ENCODE data around the gene RASAL2. TPM values are rescaled to one million over a fixed set of nuclear protein-coding genes. Genes with fewer than 3 reads are reported as not detected.

RASAL2 gene
- total RNA-seq, 3 donors from 2014 or later (not counting 1 experiment from before 2014, with no cell fraction given), result 0.16 to 0.23 TPM; not detected in 1

DNA sequence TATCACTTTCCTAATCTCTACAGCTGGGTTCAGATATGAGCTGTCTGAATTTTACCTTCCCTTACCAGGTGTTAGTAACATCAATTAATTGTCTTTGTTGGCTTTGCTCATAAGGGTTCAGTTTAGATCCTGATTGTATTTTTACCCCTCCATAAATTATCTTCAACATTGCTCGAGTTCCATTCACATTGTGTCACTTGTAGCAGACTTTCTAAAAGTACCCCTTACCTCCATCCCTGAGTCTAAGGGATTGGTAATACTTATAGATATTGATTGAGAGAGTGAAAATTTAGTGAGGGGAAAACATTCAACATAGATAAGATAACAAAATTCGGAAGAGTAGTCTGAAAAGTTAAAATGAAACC lies 7.3 kb downstream of the RASAL2 start:
- DNase-seq (no peak), ATAC-seq (no peak)
- Mint-ChIP-seq H3K36me3 (no peaks in the 10 kb centered on the region), H3K9me3 (peaks cover 5 to 6% of the 10 kb centered on the region in 2 donors), H3K27me3 (ENCODE audit: low read depth in 2 of 2) (peaks cover 4 to 19% of the 10 kb centered on the region in 2 donors), H3K27ac (no peak overlapping the region), H3K4me3 (no peak overlapping the region), H3K4me1 (no peaks in the 10 kb centered on the region)
- Histone ChIP-seq H3K27me3 (ENCODE audit: control insufficient read depth, insufficient read depth, low read length) (peaks cover 5% of the 10 kb centered on the region), H3K9me3 (ENCODE audit: control insufficient read depth, insufficient read depth, low read length) (no peaks in the 10 kb centered on the region), H3K36me3 (ENCODE audit: control insufficient read depth, insufficient read depth, low read length) (no peaks in the 10 kb centered on the region), H3K4me1 (ENCODE audit: control insufficient read depth, insufficient read depth, low read length) (no peaks in the 10 kb centered on the region), H3K27ac (ENCODE audit: low read length) (no peak overlapping the region), H3K4me3 (ENCODE audit: low read length) (no peak overlapping the region)
- intact Hi-C loops (cut with micrococcal nuclease), result no loop called here
- TF ChIP-seq, protein P1, sequence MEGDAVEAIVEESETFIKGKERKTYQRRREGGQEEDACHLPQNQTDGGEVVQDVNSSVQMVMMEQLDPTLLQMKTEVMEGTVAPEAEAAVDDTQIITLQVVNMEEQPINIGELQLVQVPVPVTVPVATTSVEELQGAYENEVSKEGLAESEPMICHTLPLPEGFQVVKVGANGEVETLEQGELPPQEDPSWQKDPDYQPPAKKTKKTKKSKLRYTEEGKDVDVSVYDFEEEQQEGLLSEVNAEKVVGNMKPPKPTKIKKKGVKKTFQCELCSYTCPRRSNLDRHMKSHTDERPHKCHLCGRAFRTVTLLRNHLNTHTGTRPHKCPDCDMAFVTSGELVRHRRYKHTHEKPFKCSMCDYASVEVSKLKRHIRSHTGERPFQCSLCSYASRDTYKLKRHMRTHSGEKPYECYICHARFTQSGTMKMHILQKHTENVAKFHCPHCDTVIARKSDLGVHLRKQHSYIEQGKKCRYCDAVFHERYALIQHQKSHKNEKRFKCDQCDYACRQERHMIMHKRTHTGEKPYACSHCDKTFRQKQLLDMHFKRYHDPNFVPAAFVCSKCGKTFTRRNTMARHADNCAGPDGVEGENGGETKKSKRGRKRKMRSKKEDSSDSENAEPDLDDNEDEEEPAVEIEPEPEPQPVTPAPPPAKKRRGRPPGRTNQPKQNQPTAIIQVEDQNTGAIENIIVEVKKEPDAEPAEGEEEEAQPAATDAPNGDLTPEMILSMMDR (IDR thresholded peaks at IDR 0.05), result no peak
- WGBS (ENCODE audit: insufficient coverage), result no CpG with 5 or more reads among the region's 2 CpGs

DNA sequence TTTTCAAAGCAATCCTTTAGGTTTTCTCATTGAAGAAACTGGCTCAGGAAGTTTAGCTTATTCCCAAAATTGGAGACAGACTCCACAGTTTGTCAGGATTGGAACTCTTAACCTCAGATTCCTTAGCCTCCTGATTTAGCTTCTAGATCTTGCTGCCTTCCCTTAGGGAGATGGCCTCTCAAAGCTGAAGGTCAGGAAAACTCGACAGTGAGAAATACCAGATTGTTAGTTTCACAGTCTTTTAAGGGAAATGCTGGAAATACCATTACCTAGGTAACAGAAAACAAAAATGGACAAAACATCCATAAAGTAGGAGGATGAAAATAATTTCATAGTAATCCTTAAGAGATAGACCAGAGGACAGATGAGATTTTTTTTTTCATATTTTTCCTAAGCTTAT lies 7.8 kb downstream of the RASAL2 start:
- Mint-ChIP-seq H3K4me1 (no peaks in the 10 kb centered on the region), H3K4me3 (no peak overlapping the region)
- 100% methylated on average over 1 of the region's 1 CpG for WGBS (ENCODE audit: insufficient coverage)

DNA sequence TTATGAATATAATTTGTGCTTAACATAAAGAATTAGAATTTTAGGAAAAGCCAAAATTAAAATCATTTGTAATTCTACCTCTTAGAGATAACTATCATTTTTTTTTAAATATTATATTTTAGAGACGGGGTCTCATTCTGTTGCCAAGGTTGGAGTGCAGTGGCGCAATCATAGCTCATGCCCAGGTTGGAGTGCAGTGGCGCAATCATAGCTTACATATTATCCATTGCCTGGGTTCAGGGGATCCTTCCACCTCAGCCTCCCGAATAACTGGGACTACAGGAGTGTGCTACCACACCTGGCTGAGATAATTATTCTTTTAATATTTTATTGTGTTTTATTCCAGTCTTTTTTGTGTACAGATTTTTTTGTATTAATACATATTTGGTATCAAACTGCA lies 8.3 kb downstream of the RASAL2 start:
- Histone ChIP-seq H3K4me1 (ENCODE audit: control insufficient read depth, insufficient read depth, low read length) (no peaks in the 10 kb centered on the region), H3K27ac (ENCODE audit: low read length) (no peak overlapping the region), H3K27me3 (ENCODE audit: control insufficient read depth, insufficient read depth, low read length) (peaks cover 3% of the 10 kb centered on the region), H3K36me3 (ENCODE audit: control insufficient read depth, insufficient read depth, low read length) (no peaks in the 10 kb centered on the region), H3K4me3 (ENCODE audit: low read length) (no peak overlapping the region), H3K9me3 (ENCODE audit: control insufficient read depth, insufficient read depth, low read length) (no peaks in the 10 kb centered on the region)
- H3K27me3 Mint-ChIP-seq (ENCODE audit: low read depth in 2 of 2), result peaks cover 3 to 9% of the 10 kb centered on the region in 2 donors
- no peak for ATAC-seq
- H3K4me3 Mint-ChIP-seq, result no peak overlapping the region
- H3K9me3 Mint-ChIP-seq, result peaks cover 5 to 6% of the 10 kb centered on the region in 2 donors
- intact Hi-C loops (cut with micrococcal nuclease), result no loop called here
- WGBS (ENCODE audit: insufficient coverage), result 89% methylated on average over 3 of the region's 4 CpGs
- no peaks in the 10 kb centered on the region for H3K36me3 Mint-ChIP-seq
- TF ChIP-seq, protein P1 (IDR thresholded peaks at IDR 0.05), result no peak
- DNase-seq, result no peak
- no peak overlapping the region for H3K27ac Mint-ChIP-seq
- no peaks in the 10 kb centered on the region for H3K4me1 Mint-ChIP-seq

More for the DNA sequence above, 7.8 kb downstream of the RASAL2 start:
- peaks cover 5 to 6% of the 10 kb centered on the region in 2 donors for H3K9me3 Mint-ChIP-seq
- peaks cover 3 to 15% of the 10 kb centered on the region in 2 donors for H3K27me3 Mint-ChIP-seq (ENCODE audit: low read depth in 2 of 2)
- Histone ChIP-seq H3K27ac (ENCODE audit: low read length) (no peak overlapping the region), H3K4me3 (ENCODE audit: low read length) (no peak overlapping the region), H3K9me3 (ENCODE audit: control insufficient read depth, insufficient read depth, low read length) (no peaks in the 10 kb centered on the region), H3K4me1 (ENCODE audit: control insufficient read depth, insufficient read depth, low read length) (no peaks in the 10 kb centered on the region), H3K27me3 (ENCODE audit: control insufficient read depth, insufficient read depth, low read length) (peaks cover 3% of the 10 kb centered on the region), H3K36me3 (ENCODE audit: control insufficient read depth, insufficient read depth, low read length) (no peaks in the 10 kb centered on the region)
- intact Hi-C loops (cut with micrococcal nuclease), result no loop called here
- DNase-seq, result no peak
- TF ChIP-seq, protein P1 (IDR thresholded peaks at IDR 0.05), result no peak
- no peak for ATAC-seq
- no peak overlapping the region for H3K27ac Mint-ChIP-seq
- H3K36me3 Mint-ChIP-seq, result no peaks in the 10 kb centered on the region

DNA sequence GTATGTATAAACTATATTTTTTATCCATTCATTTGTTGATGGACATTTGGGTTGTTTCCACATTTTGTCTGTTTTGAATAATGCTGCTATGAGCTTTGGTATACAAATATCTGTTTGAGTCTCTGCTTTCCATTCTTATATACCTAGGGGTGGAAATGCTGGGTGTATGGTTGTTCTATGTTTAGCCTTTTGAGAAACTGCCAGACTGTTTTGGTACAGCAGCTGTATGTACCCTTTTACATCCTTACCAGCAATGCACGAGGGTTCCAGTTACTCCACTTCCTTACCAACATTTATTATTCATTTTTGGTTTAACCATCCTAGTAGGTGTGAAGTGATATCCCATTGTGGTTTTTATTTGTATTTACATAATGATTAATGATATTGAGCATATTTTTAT lies 13.9 kb downstream of the RASAL2 start:
- H3K4me1 Mint-ChIP-seq, result no peaks in the 10 kb centered on the region
- peaks cover 2 to 3% of the 10 kb centered on the region in 2 donors for H3K9me3 Mint-ChIP-seq
- no peaks in the 10 kb centered on the region for H3K36me3 ChIP-seq (ENCODE audit: control insufficient read depth, insufficient read depth, low read length)
- no peaks in the 10 kb centered on the region for H3K36me3 Mint-ChIP-seq
- no peak overlapping the region for H3K4me3 ChIP-seq (ENCODE audit: low read length)
- intact Hi-C loops (cut with micrococcal nuclease), result no loop called here
- no peaks in the 10 kb centered on the region for H3K9me3 ChIP-seq (ENCODE audit: control insufficient read depth, insufficient read depth, low read length)
- no peak for ATAC-seq
- DNase-seq, result no peak
- no peaks in the 10 kb centered on the region for H3K27me3 ChIP-seq (ENCODE audit: control insufficient read depth, insufficient read depth, low read length)
- WGBS (ENCODE audit: insufficient coverage), result no CpG with 5 or more reads among the region's 1 CpG
- H3K4me3 Mint-ChIP-seq, result no peak overlapping the region
- no peak overlapping the region for H3K27ac ChIP-seq (ENCODE audit: low read length)
- TF ChIP-seq, protein P1 (IDR thresholded peaks at IDR 0.05), result no peak
- no peak overlapping the region for H3K27ac Mint-ChIP-seq
- H3K4me1 ChIP-seq (ENCODE audit: control insufficient read depth, insufficient read depth, low read length), result no peaks in the 10 kb centered on the region
- H3K27me3 Mint-ChIP-seq (ENCODE audit: low read depth in 2 of 2), result peaks cover 0 to 3% of the 10 kb centered on the region in 2 donors

Measured in natural killer cell (primary cell).